Measurements from ENCODE around the gene WWC1.
"Not testable (repeated sequence)": the region's sequence is repeated elsewhere in the genome, so short reads cannot be mapped to it uniquely, and the experiment has no call there.

WWC1 gene

DNA sequence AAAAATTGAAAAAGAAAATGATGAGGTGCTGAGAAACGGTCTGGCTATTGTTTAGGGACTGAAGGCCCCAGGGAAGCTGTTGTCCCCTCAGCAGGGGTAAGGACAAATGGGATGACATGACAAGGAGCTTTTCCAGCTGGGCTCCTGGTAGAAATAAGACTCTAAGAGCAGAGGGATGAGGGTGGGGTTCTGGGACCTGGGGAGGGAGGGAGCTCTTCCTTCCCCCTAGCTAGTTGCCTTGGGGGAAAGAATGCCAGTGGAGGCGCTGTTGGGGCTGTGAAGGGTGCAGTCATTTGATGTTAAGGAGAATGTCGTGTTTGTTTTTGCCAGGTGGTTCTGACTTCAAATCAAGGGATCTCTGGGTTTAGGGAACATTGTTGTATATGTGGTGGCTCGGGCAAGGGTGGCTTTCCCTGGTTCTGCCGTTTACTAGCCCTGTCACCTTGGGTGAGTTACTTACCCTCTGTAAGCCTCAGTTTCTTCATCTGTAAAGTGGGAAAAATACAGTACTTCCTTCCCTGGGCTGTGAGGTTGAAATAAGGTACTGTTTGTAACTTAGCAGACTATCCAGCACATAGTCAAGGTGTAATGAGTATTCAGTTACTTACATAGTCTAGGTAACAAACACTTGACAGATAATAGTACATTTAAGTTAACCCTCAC, 47.8 kb downstream of the WWC1 start:
- DNase-seq: no peak

DNA sequence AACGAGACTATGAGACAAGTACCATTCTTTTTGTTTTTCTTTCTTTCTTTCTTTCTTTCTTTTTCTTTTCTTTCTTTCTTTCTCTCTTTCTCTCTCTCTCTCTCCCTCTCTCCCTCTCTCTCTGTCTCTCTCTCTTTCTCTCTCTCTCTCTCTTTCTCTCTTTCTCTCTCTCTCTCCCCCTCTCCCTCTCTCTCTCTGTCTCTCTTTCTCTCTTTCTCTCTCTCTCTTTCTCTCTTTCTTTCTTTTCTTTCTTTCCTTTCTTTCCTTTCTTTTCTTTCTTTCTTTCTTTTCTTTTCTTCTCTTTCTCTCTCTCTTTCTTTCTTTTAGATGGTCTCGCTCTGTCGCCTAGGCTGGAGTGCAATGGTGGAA, 48.3 kb downstream of the WWC1 start:
- DNase-seq: not testable (repeated sequence)

DNA sequence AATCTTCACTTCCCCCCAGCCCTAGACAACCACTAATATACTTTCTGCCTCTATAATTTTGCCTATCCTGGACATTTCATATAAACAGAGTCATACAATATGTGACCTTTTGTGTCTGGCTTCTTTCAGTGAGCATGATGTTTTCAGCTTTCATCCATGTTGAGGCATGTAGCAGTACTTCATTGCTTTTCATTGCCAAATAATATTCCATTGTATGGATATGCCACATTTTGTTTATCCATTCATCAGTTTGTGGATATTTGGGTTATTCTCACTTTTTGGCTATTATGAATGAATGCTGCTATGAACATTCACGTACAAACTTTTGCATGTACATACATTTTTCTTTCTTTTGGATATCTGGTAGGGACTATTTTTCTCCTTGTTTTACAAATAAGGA, 49.0 kb downstream of the WWC1 start:
- no peak for DNase-seq

DNA sequence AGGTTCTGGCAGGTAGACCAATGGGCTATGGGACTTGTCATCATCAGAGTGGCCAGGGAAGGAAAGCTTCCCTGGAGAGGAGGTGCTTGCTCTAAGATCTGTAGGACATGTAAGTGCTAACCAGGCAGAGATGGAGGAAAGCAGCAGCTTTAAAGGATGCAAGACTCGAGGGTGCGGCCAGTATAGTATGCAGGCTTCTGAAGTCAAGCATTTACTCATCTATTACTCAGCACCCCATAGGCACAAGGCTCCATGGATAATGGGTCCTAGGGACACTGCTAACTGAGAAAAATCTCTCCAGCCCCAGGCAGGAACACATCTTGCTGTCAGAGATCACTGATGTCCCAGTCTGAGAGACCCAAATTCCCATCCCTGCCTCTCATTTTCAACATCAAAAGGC, 49.7 kb downstream of the WWC1 start:
- DNase-seq: no peak

DNA sequence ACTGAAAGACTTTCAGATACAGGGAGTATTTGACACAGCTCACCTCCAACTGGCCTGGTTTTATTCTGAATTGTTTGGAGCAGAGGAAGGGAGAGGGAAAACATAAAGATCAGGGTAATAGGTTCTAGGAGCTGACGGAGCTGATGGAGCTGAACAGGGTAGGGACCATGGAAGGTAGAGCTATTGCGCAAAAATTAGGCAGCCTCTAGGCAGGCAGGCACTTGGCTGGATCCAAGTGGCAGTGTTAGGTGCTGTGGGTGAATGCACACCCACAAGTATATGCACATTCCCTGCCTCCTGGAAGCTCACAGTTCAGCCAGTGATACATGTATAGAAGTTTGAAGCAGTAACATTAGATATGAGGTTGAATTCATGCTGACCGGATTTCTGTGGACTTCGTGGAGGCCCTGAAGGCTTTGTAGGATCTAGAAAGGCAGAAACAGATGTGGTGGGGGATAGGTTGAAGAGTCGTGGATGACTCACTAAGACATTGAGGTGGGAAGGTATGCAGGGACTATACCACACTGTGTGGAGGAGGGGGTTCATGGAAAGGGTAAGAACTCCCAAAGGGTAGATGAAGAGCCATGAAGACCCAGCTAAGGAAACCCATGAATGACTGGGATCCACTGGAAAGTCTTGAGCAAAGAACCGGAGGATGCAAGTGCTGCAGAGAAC, 50.8 kb downstream of the WWC1 start:
- no peak for DNase-seq

DNA sequence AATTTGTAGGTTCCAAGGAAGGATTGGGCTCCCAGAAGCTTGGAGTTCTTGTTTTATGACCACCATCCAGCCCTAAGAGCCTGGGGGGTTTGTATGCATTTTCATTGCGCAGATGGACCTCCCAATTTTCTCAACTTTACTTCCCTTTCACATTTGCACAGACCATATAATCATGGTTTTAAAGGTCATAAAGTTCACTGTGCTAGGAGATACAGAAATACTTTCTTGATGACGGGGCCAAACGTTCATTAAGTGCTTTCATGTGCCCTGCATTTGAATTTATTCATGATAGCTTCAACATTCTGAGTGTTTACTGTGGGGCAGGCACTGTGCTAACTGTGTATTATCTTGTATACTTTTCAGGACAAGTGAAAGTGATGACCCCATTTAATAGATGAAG, 51.5 kb downstream of the WWC1 start:
- DNase-seq: no peak

DNA sequence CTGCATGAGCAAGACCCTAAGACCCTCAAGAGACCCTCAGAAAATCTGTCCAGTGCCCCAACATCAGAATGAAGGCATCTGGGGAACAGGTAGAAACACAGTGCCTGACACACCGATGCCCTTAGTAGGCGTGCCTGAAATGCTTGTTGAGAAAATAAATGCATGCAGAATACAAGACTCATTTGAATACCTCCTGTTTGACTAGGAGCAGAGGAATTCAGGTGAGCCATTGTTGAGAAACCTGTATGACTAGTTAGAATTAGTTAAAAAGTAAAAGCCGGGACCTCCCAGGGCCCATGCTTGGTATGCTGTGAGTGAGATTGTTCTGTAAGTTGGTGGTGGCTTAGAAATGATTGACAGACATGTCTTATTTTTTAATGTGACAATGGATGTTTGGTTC, 55.0 kb downstream of the WWC1 start:
- no peak for DNase-seq

DNA sequence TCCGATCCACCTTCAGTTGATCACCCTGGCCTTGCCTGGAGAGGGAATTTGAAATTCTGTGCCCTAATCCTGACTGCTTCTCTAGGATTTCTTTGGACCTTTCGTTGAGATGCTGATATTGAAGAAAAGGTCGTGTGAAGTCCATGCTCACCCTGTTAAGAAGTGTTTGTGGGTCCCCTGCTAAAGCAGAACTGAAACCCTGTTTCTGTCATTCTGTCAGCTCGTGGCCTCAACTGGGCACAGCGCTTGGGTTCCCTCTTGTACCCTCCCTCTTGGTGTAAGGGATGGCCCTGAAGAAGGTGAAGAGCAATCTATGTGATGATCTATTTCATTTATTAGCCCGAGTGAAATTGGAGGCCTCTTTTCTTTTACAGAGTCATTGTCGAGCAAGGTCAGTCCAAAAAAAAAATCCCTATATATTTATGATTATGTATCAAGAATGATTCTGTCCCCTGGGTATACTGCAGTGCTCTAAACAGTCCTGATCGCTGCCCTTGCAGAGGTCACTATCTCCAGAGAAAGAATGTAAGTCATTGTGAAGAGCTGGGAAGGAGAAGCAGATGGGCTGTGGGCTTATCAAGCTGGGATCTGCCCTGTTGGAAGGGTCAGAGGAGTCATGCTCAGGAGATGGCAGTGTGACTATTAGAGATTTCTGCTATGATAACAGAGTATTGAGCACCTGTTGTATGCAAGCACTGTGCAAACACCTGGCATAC, 56.1 kb downstream of the WWC1 start:
- DNase-seq: no peak

DNA sequence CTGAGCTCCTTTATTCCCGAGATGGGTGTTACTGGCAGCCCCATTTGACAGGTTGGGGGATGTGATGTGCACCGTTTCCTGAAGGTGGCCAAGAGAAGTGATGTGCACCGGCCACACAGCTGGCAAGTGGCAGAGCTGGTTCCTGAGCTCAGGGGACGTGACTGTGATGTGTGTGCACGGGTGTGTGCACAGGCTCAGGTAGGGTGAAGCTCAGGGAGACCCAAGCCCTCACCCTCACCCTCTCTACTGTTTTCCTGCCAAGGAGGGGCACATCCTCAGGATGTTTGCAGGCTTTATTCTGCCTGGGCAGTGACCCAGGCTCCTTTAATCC, 56.6 kb downstream of the WWC1 start:
- no peak for DNase-seq

DNA sequence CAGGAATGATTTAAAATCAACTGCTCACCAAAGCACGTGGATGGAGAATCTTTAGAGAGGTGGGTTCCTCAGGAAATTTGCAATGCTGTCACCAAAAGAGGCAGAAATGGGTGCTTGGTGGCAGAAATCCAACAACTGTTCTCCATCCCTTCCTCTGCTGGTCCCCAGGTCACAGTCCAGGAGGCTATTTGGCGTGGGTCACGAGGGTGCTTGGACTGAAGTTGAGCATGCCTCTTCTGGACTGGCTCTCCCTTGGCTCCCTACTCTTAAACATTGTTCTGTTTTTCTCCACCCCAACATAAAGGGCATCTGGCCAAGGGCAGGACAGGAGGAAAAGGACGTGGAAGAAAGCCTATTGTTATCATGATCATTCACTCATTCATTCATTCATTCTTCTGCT, 58.9 kb downstream of the WWC1 start:
- DNase-seq: no peak

DNA sequence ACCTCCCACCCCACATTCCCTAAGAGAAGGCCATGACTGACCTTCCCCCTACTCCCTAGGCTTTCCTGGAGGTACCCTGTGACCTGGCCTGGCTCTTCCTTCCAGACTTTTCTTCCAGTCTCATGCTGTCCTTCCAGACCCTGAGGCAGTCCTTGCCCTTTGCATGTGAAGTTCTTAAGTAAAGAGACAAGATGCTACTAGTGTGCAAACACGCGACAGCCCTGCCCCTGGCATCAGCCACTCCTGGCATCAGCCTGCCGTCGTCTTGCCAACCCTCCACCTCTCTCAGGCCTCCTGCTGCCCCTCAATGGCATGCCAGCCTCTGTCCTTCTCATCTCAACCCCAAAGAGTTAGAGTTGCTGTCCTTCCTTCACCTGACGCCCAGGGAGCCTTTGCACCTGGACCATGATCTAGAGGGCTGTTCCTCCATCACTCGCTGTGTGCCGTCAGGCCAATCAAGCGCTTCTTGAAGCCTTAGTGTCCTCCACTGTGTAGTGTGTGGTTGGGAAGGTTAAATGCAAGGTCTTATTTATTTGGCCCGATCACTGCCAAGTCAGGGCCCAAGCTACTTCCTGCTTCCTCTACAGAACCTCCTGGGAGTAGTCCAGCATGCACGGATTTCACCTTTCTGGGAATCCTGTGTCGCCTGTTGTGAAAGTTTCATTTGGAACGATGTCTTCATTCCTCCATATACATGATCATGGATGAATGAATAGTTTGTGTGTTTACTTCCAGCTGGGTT, 61.9 kb downstream of the WWC1 start:
- no peak for DNase-seq

DNA sequence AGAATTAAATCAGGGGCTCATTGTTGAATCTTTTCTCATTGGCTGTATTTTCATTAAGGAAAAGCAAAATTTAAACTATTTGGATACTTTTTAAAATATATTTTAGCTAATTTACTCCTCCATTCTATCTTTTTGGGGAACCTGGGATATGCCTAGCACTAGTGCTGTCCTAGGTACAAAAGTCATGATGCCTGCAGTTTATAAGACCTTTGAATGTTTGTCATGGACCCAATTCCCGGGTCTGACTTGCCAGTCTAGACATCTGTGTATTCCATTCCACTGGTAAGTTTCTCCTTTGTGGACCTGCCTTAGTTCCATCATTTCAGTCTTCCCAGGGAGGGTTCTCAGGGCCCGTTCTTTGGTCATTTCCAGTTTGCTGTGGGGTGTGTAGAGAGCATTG, 63.0 kb downstream of the WWC1 start:
- no peak for DNase-seq

DNA sequence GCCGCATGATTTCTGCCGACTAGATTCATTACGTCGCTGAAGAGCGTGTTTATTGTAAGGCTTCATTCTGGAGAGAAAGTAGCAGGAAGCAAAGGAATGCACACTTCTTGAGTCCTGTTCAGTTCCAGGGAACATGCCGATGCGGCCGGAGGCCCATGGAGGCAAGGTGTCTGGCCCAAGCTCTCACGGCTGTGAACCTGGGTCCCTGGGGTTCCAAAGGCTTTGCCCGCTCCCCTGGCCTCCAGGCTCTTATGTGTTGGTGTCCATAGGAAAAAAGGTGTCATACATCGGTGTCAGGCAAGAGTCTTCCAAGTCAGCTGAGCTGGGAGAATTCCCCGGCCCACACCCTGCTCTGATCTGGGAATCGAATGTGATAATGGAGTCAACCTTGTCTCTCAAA, 64.7 kb downstream of the WWC1 start:
- DNase-seq: no peak

DNA sequence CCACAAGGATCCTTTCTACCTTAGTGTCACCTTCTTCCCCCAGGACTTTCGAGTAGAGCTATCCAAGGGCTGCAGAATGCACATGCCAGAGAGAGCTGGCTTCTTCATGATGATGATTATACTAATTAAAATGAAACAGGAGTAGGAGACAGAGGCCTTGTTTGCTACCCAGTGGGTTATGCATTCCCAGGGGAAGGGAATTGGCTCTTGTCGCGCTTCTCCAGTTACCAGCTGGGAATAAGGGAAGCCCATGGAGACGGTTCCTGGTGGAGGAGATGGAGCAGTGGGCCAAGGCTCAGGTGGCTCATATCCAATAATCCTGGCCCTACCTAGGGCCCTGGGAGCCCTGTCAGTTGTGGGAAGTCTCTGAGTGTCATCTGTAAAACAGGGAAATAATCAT, 65.1 kb downstream of the WWC1 start:
- no peak for DNase-seq

DNA sequence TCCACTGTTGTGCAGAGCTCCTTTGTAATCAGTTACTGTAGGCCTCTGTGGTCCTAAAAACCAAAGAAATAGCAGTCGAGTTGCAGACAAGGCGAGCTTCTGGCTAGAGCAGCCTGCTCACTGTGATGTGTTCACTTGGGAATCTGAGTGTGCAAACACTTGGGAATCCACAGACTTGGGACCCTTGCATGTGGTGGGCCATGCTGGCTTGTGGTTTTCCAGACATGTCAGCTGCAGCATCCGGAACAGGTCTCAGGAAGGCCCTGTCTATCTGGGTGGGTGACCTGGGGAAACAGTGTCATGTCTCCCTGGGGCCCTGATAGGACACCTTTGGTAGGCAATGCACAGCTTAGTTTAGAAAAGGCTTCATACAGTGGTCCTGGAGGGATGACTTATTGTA, 66.4 kb downstream of the WWC1 start:
- DNase-seq: no peak

DNA sequence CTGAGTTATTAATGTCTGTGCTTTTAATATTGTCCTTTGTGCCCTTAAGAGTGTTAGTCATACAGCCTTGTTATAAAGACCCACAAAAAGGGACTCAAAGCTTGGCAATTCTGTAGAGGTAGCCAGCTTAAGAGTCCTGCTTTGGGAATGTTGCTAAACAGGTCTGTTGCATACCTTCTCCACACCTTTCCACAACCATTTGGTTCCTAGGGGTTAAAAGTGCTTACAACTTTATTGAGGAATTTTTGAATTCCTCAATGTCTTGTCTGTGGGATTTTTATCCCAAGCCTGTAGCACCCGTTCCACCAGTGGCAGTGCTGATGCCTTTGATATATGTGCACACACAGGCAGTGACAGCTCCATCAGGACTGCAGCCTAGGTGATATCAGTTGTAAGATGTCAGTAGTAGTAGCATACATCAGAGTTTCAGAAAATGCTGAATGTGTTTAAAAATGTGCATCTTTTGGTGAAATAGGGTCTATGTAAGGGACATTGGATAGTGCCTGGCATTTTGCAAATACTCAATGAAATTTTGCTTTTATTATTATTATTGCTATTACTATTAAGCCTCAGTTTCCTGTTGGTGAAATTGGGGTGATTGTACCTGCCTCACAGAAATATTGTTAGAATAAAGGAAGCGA, 68.5 kb downstream of the WWC1 start:
- no peak for DNase-seq

DNA sequence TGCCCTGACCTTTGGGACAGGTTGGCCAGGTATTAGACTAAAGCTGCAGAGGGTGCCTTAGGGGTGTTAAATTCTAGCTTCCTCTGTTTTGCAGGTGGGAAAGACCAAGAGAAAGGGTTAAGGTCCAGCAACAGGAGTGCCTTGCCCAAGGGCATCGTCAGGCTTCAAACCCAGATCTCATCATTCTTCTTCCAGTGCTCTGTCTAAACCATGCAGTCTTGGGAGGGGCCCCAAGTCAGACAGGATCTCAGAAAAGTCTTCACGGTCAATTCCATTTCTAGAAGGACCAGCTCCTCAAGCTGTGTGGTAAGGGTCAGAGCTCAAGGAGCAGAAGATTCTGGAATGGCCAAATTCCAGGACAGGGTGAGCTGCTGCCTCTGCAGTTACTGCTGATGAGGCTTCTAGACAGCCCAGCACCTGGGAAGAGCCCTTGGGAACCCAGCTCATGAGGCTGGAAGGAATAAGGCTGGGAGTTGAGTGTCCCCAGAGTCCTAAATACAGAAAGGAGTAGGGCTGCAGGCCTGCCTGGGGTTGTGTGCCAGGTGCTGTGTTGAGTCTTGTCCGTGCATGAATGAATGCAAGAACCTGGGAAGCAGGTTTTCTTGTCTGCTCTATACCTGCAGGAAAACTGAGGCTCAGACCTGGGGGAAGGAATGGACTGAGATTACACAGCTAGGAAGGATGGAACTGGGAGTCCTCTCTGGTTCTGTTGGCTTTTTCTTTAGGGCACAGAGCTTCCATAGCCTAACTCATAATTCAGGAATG, 69.3 kb downstream of the WWC1 start:
- DNase-seq: no peak

DNA sequence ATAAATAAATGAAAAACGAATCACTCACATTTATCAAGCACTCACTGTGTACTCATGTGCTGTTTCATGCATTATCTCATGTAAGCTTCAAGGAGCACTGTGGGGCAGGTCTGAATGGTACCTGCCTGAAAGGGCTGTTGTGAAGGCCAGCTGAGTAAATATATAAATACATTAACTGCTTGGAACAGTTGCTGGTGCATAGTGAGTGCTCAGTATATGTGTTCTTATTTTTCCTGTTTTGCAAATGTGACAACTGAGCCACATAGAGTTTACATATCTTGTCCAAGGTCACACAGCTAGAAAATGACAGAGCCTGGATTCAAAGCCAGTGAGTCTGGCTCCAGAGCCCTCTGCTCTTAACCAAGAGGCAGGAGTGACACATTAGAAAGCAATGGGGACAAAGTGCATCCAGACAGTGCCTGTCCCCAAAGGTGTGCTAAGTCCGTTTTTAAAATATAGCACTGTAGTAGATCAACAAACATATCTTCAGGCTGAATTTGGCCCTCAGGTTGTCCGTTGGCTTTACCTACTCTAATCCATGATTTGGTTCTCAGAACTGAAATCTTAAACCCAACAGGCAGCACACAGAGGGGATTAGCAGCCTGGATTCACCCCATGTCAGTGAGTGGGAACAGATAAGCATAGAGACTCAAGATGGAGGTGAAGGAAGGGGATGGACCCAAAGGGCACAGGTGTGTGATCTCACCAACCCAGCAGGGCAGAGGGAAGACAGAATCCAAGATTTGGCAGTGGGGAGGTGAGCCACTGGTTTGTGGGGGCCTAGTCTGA, 70.8 kb downstream of the WWC1 start:
- DNase-seq: no peak

DNA sequence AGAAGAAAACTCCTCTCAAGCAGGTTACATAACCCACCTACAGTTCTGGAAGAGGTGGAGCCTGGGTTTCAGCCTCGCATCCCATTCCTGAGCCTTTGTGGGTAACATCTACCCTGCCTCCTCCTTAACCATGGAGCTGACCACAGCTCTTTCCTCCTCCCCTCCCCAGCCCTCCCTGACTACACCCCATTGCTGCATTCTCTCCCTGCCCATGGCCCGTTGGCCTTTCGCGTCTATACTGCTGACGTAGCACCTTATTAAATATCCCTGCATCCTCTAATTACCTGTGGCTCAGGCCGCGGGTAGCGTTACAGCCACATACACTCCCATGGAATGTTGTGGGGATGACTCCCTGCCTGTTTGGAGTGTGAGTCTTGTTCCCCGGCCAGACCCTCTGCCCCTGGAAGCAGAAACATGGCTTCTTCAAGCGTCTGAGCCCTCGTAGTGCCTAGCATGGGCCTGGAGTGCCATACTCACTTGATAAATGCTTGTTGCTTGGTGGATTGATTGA, 72.8 kb downstream of the WWC1 start:
- no peak for DNase-seq

DNA sequence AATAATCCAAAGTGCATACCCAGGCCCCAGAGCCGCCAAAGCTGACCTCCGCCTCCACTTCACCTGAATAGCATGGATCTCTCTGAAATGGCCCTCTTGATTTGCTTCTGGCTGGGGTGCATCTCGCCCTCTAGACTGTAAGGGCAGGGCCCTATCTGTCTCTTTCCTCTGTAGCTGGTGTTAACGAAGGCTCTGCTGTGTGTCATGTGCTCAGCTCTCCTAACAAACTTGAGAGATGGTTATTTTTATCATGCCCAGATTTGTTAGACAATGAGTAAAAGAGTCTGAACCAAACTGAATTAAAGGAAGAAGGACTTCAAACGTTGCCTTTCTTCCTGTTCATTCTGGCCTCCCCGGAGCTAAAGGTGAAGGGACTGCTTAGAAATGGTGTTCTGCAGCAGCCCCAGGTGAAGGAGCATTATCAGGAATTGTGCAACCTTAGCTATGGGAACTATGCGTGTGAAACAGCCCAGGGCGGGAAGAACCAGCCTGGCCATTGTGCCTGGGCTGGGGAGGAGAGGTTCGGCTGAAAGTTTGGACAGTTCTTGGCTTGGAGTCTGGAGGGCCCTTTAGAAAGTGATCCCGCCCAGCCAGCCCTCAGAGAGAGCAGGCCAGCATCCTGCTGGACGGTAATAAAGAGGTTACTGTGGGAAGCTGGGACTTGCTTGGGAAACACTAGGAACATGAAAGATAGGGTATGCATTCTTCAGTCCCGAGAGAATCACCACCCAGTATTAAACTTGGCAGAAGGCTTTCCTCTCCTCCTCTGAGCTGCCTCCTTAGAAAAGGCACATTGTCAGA, 73.5 kb downstream of the WWC1 start:
- DNase-seq: no peak

Data from stimulated activated CD4-positive, alpha-beta T cell treated with anti-CD3 and anti-CD28 coated beads, Interleukin-1b, Interleukin-23, amount 100 ng/mL, for 48 hours (primary cell).